ENCODE data around the gene LGALS8.
"Not testable (repeated sequence)": the region's sequence is repeated elsewhere in the genome, so short reads cannot be mapped to it uniquely, and the experiment has no call there.

The LGALS8 gene

DNA sequence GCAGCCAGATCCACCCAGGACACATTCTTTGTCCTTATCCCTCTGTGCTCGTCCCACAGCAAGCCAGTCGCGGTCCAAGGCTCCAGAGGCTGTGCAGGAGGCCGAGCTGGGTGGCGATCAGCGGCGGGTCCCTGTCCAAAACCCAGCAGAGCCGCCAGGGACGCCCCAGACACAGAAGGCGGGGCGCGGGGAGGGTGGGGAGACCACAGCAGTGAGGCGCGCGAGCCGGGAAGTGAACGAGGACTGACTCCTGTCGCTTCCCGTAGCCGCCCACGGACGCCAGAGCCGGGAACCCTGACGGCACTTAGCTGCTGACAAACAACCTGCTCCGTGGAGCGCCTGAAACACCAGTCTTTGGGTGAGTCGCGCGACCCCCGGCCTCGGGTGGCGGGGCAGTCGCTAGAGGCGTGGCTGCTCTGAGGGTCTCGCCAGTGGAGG, at the start of gene LGALS8:
LGALS8 (plus strand) TSS at position 279 of the 438 bp plus-strand sequence. CDS start 2,089 bp downstream, outside the sequence.
- DNase-seq: peak; percentile 18

DNA sequence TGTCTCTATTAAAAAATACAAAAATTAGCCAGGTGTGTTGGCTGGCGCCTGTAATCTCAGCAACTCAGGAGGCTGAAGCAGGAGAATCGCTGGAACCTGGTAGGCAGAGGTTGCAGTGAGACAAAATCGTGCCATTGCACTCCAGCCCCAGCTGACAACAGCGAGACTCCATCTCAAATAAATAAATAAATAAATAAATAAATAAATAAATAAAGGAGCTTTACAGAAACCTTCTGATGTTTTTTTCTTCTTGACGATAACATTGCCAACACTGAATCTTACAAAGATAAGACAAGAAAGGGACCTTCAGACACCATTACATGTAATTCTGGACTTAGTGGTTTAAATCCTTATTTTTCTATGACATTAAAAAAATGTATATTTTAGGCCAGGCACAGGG, 47.8 kb upstream of the LGALS8 start:
- no peak for DNase-seq

DNA sequence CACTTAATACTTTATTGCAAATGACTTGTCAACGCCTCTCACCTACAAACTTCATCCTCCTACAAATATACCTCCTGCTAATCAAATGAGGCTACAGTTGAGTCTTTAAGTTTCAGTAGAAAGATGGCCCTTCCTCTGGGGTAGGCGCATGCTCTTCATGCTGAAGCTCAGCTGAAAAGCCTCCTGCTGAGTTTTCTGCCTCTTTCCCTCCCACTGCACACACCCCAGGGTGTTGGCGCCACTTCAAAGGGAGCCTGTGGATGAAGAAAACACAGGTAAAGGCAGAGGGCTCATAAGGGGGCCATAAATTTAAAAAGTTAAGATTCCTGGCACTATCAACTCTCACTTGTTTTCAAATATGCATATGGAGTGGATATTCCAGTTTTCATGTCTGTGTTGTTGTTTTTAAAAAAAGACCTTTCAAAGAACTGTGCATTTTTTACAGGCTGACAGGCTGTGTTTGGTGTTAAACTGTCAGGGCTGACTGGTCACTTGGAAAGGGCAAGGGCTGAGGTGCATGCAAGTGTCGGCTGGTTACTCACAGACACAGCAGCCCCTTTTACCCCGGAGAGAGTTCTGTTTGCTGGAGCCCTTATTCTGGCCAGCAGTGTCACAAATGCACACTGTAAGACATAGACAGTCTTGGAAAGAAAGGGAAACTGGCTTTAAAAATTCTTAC, 42.9 kb upstream of the LGALS8 start:
- no peak for DNase-seq

DNA sequence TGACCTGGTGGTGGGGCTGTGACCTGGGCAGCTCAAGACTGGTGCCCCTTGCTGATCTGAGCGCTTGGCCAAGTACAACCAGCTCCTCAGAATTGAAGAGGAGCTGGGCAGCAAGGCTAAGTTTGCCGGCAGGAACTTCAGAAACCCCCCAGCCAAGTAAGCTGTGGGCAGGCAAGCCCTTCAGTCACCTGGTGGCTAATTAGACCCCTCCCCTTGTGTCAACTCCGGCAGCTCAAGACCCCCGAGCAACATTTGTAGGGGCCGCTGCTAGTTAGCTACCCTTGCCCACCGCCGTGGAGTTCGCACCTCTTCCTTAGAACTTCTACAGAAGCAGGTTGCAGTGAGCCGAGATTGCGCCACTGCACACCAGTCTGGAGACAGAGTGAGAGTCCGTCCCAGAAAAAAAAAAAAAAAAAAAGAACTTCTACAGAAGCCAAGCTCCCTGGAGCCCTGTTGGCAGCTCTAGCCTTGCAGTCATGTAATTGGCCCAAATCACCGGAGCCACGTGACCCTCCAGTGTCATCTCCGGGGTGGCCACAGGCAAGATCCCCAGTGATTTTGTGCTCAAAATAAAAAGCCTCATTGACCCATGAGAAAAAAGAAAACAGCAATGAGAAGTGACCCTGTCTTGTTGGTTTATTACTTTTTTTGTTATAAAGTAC, 39.3 kb upstream of the LGALS8 start:
- DNase-seq: no peak

DNA sequence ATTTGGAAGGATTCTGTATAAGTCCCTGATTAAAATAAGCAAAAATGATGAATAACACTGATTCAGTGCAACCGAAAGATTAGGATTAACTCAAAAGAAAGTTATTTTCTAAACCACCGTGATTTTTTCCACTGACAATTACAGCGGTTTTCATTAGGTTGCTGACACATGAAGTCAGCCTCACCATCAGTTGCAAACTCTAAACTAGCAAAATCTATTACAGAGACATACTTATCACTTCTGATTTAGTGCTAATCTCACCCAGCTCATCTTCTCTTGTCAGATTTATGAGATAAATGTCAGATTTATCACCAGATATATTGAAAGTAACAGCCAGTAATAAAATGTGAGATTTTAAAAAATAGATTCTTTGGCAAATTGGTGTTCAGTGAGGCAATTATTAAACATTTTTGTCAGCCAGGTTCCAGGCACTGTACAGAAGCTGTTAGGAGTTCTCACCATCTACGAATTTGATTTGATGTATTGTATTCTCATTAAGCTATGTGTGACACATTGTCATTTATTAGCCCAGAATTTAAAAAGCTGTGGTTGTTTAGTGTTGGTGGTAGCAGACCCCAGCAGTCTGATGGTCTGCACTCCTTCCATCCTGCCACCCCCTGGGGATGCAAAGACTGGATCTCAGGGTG, 37.3 kb upstream of the LGALS8 start:
- DNase-seq: no peak

DNA sequence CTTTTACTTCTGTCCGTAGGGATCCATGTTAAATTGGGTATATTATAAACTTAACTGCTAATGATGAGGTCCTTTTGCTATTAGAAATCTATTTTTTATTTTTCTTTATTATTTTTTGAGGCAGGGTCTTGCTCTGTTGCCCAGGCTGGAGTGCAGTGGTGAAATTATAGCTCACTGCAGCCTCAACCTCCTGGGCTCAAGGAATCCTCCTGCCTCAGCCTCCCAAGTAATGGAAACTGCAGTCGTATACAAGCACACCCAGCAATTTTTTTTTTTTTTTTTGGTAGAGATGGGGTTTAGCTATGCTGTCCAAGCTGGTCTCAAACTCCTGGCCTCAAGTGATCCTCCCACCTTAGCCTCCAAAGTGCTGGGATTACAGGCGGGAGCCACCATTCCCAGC, 34.6 kb upstream of the LGALS8 start:
- not testable (repeated sequence) for DNase-seq

DNA sequence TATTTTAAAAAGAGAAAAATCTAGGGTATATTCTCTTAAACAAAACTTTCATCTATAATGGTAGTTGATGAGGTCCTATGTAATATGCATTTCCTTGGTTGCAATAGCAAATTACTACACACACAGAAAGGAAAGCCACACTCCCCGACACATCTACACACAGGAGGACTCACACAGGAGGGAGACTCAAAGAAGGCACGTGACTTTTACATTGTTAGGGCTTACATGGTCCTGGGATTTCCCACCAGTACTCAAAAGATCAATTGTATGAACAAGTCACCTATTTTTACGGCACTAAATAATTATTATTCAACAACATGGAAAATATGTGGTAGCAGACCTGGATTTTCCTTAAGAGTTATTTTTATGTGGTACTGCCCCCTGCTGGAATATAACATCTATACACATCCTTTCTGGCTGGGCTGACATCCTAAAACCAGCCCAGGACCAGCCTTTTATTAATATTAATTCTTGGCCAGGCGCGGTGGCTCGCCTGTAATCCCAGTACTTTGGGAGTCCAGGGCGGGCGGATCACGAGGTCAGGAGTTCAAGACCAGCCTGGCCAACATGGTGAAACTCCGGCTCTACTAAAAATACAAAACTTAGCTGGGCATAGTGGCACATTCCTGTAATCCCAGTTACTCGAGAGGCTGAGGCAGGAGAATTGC, 33.9 kb upstream of the LGALS8 start:
- no peak for DNase-seq

DNA sequence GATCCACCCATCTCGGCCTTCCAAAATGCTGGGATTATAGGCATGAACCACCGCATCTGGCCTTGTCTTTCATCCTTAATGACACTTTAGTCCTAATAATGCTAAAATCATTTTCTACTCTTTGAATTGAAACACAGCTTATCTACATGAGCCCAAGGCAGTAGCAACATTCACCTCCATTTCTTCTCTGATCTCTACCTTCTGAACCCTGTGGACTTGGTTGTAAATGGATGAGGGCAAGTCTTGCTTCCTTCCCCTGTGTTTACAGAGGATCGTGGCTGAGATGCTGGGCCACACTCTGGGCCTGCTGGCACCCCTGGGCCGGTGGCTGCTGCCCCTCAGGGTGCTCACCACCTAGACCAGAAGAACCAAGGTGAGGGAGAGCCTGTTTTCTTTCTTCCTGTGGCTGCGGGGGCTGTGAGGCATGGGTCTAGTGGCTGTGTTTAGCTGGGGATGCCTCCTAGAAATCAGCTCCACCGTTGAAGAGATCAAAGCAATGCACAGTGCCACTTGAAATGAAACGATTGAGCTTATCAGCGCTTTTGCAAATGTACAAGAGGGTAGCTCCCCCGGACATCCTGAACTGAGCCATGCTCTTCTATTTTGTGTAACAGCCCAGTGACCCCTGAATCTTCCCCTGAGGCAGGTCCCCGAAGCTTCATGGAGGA, 32.2 kb upstream of the LGALS8 start:
- no peak for DNase-seq

DNA sequence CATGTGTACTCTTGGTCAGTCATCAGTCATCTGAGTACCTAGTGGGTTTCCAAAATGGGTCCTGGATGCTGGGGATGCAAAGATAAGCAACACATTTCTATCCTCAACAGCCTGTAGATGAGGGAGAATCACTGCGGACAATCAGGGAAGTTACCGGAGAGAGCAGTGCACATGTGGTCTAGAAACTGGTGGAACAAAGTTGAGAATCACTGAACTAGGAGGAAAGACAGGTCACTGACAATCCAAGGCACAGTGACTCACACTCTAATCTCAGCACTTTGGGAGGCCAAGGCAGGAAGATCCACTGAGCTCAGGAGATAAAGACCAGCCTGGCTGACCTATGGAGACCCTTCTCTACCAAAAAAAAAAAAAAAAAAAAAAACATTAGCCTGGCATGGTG, 31.4 kb upstream of the LGALS8 start:
- DNase-seq: no peak

DNA sequence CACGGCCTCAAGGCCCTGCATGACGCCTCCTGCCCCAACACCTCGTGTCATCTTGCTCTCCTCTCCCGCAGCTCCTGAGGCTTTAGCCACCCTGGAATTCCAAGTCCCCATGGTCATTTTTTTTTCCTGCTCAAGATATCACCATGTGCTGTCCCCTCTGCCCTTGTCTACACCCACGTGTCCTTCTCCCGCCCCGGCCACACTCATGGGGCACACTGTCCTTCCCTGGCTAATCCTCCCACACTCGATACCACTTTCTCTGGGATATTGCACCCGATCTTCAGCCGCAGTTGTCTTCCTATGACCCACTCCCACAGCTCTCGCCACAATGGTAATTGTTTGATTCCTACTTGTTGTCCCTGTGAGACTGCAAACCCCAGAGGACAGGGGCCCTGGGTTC, 29.7 kb upstream of the LGALS8 start:
- DNase-seq: no peak

DNA sequence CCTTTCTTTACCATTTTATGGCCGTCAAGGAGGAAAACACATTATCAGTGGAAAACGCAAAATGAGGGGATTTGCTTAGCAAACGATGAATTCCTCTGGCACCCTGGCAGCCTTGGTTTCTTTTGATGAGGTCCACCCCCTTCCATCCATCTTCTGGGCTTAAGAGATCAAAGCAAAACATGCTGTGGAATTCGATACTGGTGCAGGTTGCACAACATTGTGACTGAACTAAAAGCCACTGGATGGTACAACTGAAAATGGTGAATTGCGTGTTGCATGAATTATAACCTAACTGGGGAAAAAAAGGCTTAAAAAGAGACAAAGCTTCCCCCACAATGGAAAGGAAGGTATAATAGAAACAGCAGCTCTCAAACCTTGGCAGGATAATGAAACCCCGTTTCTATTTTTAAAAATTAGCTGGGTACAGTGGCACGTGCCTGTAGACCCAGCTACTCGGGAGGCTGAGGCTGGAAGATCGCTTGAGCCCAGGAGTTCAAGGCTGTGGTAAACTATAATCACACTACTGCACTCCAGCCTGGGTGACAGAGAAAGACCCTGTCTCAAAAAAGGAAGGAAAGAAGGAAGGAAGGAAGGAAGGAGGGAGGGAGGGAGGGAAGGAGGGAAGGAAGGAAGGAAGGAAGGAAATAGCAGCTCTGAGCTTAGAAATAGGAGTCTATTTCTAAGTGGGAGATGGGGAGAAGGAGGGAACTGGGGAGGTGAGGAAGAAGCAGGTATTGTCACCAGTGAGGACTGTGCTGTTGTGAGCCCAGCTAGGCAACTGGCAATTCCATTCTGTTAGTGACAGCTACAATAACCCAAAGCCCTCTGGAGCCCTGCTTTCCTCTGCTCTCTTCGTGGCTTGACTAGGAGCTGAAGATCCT, 29.0 kb upstream of the LGALS8 start:
- DNase-seq: no peak

DNA sequence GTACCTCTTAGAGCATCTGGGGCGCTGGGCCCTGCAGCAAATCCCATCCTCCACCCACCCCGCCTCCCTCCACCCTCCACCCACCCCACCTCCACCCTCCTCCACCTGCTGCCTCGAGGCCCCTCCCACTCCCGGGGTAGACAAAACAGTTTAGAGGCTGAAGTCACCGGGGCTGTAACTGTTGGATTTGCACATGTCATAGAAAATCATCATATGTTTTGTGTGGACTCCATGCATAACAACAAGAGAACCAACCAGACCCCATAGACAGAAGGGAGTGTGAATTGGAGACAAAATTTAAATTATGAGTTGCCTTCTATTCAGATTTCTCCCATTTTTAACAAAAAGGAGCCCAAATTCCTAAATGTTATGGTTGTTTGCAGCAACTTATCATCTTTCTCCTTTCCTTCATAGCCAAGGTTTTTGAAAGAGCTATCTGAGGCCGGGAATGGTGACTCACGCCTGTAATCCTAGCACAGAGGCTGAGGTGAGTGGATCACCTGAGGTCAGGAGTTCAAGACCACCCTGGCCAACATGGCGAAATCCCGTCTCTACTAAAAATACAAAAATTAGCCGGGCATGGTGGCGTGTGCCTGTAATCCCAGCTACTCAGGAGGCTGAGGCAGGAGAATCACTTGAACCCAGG, 28.2 kb upstream of the LGALS8 start:
- DNase-seq: no peak

DNA sequence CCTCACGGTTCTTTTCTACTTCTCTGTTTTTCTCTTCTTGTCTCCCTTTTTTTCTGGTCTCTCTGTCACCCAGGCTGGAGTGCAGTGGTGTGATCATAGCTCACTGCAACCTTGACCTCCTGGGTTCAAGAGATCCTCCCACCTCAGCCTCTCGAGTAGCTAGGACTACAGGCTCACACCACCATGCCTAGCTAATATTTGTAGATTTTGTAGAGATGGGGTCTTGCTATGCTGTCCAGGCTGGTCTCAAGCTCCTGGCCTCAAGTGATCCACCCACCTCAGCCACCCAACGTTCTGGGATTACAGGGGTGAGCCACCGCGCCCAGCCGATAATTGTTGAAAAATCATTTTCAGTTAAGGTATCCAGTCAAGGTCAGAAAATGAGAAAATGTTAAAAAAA, 25.9 kb upstream of the LGALS8 start:
- no peak for DNase-seq

DNA sequence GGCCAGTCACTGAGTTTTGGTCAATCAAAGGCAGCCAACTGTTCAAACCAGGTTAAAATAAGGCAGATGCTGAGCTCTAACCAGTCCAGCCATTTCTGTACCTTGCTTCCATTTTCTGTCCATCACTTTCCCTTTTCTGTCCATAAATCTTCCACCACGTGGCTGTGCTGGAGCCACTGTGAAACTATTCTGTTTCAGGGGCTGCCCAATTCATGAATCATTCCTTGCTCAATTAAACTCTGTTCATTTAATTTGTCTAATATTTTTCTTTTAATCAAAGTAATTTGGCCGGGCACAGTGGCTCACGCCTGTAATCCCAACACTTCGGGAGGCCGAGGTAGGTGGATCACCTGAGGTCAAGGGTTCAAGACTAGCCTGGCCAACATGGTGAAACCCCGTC, 22.7 kb upstream of the LGALS8 start:
- no peak for DNase-seq

DNA sequence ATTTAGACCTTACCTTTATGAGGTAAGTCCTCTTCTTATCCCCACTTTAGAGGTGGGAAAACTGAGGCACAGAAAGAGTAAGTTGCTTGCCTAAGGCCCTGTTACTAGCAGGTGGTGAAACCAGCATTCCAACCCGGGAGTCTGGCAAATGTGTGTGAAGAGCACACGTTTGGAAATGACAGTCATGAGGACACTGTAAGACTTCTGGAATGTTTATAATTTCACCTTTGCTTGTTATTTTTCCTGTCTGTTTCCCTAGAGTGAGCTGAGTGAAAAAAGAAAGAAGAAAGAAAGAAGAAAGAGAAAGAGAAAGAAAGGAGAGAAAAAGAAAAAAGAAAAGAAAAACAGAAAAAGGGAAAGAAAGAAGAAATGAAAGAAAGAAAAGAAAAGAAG, 21.2 kb upstream of the LGALS8 start:
- peak; percentile 6 for DNase-seq

DNA sequence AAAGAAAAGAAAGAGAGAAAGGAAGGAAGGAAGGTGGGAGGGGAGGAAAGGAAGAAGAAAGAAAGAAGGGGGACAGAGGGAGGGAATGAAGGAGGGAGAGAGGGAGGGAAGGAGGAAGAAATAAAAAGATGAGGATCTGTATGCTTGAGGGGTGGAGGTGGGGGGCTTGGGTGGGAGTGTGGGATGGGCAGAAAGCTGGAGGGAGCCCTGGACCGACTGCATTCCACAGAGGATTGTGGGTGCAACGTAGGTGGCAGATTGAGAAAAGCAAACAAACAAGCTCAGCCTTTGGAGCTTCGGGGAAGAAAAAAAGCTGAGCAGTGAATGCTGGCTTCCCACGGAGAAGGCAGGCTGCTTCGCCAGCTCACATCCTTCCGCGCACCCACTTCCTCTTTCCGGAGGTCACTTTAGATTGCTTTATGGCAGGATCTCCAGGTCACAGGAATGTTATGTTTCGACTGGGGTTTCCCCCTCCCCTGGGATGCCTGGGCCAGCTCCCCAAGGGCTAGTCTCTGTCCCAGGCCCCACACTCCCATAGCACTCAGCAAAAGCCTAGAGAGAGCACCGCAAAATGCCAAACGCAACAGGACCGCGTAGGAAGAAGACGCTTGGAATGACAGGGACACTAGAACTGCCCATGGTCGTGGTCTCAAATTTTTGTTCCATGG, 20.7 kb upstream of the LGALS8 start:
- peak; percentile 65 for DNase-seq

DNA sequence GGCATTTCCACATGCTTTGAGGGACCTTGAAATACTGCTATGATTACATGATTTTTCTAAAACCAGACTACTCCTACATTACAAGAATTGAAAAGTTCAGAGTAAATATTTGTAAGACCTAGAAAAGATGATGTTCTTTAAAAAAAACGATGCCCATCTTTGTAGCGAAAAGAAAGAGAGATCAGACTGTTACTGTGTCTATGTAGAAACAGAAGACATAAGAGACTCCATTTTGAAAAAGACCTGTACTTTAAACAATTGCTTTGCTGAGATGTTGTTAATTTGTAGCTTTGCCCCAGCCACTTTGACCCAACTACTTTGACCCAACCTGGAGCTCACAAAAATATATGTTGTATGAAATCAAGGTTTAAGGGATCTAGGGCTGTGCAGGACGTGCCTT, 19.4 kb upstream of the LGALS8 start:
- not testable (repeated sequence) for DNase-seq

DNA sequence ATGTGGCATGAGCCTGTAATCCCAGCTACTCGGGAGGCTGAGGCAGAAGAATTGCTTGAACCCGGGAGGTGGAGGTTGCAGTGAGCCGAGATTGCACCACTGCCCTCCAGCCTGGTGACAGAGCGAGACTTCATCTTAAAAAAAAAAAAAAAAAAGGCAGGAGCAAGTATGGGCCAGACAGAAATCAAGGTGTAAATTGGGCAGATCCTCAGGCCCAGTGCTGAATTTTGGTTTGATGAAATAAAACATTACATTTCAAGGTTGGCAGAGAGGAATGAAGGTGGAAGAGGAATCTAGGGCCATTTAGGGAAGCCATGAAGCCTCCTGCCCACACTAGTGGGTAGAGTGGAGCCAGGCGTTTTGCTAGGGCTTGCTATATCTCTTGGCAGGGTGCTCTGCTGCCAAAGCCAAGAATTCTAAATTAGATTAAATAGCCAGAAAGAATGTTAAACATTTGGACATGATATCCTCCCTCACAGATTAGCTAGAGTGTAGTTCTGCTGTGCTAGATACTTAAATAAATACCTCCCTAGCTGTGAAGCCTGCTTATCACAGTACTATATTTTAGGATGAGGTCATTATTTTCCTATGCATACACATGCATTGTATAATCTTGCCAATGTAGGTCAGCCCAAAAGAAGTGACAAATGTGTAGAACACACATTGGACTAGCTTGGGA, 16.6 kb upstream of the LGALS8 start:
- DNase-seq: peak; percentile 82

DNA sequence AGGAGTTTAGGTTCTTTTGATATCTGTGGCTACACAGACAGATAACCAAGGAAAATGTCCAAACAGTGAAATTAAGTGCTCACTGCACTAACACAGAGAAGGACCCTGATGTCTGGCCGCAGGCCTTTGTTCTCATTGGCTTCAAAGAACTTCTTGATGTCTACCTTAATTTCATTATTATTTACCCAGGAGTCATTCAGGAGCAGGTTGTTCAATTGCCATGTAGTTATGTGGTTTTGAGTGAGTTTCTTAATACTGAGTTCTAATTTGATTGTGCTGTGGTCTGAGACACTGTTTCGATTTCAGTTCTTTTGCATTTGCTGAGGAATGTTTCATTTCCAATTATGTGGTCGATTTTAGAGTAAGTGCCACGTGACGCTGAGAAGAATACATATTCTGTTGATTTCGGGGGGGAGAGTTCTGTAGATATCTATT, 15.2 kb upstream of the LGALS8 start:
- no peak for DNase-seq

DNA sequence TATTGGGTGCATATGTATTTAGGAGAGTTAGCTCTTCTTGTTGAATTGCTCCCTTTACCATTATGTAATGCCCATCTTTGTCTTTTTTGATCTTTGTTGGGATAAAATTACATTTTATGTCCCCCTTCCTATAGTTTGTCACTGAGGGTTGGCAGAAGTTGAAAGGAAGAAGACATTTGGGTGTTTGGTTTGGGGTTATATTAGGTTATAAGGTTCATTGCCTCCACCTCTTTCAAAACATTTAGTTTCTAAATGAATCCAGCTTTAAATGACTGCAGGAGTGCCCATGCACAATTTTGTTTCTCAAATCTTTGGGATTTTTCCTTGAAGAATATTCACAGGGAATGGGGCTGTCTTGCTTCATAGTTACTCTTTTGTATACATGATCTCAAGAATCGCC, 14.6 kb upstream of the LGALS8 start:
- DNase-seq: no peak

Measured in NCI-H226 (cell line).